HepG2 (cell line): ENCODE results near the gene DENND4A. TPM values are rescaled to one million over a fixed set of nuclear protein-coding genes. Genes with fewer than 3 reads are reported as not detected.

Source experiments
- ATAC-seq: fragments of 200-7000 bp; cut with Tn5 transposase; 3 replicates; pipeline ENCODE4 v1.9.1; 2020; ENCODE audit warnings: mild to moderate bottlenecking, moderate library complexity
- BruUV-seq: library from RNA; stranded (reverse); fragments of 400-500 nt; replicated peaks from 2 replicates; lab custom pipeline; 2021; lab: Mats Ljungman, UMichigan
- CTCF ChIA-PET: fragments of 300-600 bp; formaldehyde crosslinking; extraction: SDS; loops from one replicate; lab custom pipeline; 2021; ENCODE audit warnings: low total read pairs, inconsistent platforms, low intra/inter-chr PET ratio; lab: Yijun Ruan, JAX
- POLR2A ChIA-PET: fragments of 350-600 bp; sonication (Branson Sonifier 250); formaldehyde crosslinking; loops from one replicate; lab custom pipeline; 2020; ENCODE audit warnings: antibody characterized with exemption, inconsistent platforms; lab: Yijun Ruan, JAX
- DNase-seq: peaks from one replicate; pipeline ENCODE4 v3.0.0-alpha.2; 2015; ENCODE audit warnings: low spot score
- FAIRE-seq: peaks from 3 replicates; lab custom pipeline; 2011; peaks lifted over from hg19 to GRCh38; lab: Jason Lieb, UNC
- H2AFZ ChIP-seq: one replicate; pipeline ENCODE4 v1.6.1; 2011; ENCODE audit warnings: low read length, inconsistent platforms
- H3K27ac ChIP-seq: fragments of 300-600 bp; 3 replicates; pipeline ENCODE4 v1.8.0; 2011; ENCODE audit warnings: mixed run types, mild to moderate bottlenecking, mixed read lengths, low read length, inconsistent platforms; ENCODE audit not compliant: insufficient read depth; ENCODE audit errors: extremely low read length
- H3K27me3 ChIP-seq, 2 experiments: fragments of 200-600 bp in 1 of 2; 2 replicates in 1 of 2; 3 replicates in 1 of 2; pipeline versions ENCODE4 v1.6.0 to v1.8.0; 2011; ENCODE audit warnings: low read length in 2 of 2, mild to moderate bottlenecking in 2 of 2, moderate library complexity in 2 of 2, inconsistent platforms in 1 of 2; ENCODE audit not compliant: insufficient read depth in 2 of 2, control insufficient read depth in 1 of 2
- H3K36me3 ChIP-seq, 2 experiments: fragments of 200-600 bp in 1 of 2; replicated peaks in 1 of 2; 2 replicates in 1 of 2; 3 replicates in 1 of 2; pipeline versions ENCODE4 v1.5.1 to v1.8.0; 2011; ENCODE audit warnings: low read length in 2 of 2, inconsistent platforms in 1 of 2; ENCODE audit not compliant: insufficient read depth in 2 of 2, control insufficient read depth in 1 of 2
- H3K4me1 ChIP-seq: 2 replicates; pipeline ENCODE4 v1.5.1; 2012; ENCODE audit warnings: low read length, inconsistent platforms; ENCODE audit not compliant: insufficient read depth
- H3K4me2 ChIP-seq: 2 replicates; pipeline ENCODE4 v1.6.0; 2011; ENCODE audit warnings: low read depth, low read length, inconsistent platforms
- H3K4me3 ChIP-seq, 3 experiments: fragments of 200-600 bp in 1 of 3; sonication (generic), shearing (Covaris generic) in 1 of 3; replicated peaks in 1 of 3; 2 replicates each; pipeline ENCODE4 v1.5.1; 2011 to 2016; ENCODE audit warnings: low read length in 3 of 3, inconsistent platforms in 2 of 3, low read depth in 2 of 3, mild to moderate bottlenecking in 2 of 3, control low read depth in 1 of 3, mixed read lengths in 1 of 3; ENCODE audit not compliant: insufficient read depth in 1 of 3
- H3K79me2 ChIP-seq: one replicate; pipeline ENCODE4 v1.6.1; 2011; ENCODE audit warnings: low read length, inconsistent platforms; ENCODE audit not compliant: insufficient read depth
- H3K9ac ChIP-seq: 2 replicates; pipeline ENCODE4 v1.6.0; 2011; ENCODE audit warnings: mild to moderate bottlenecking, low read depth, low read length, inconsistent platforms; ENCODE audit not compliant: insufficient read depth
- H3K9me3 ChIP-seq: 2 replicates; pipeline ENCODE4 v1.5.1; 2012; ENCODE audit warnings: mild to moderate bottlenecking, low read length
- H4K20me1 ChIP-seq: 2 replicates; pipeline ENCODE4 v1.6.0; 2011; ENCODE audit warnings: inconsistent platforms, mild to moderate bottlenecking, low read length, moderate library complexity; ENCODE audit not compliant: insufficient read depth
- ARHGAP35 ChIP-seq: sonication (generic); formaldehyde crosslinking; IDR thresholded peaks from 2 replicates; pipeline ENCODE4 v1.9.0; 2022; ENCODE audit warnings: mild to moderate bottlenecking, inconsistent platforms, moderate library complexity, missing genetic modification reagents, borderline replicate concordance
- CHD2 ChIP-seq: IDR thresholded peaks from 2 replicates; pipeline ENCODE4 v1.6.1; 2011; ENCODE audit warnings: low read depth, low read length, improper control_type of control experiment
- FOXJ3 ChIP-seq: sonication (generic); formaldehyde crosslinking; IDR thresholded peaks from 2 replicates; pipeline ENCODE4 v1.4.0; 2020; ENCODE audit warnings: missing genetic modification reagents, mild to moderate bottlenecking, borderline replicate concordance
- KAT2B ChIP-seq: fragments of 150-350 bp; IDR thresholded peaks from 2 replicates; pipeline ENCODE4 v1.6.1; 2014; ENCODE audit warnings: low read depth, low read length, borderline replicate concordance
- MZF1 ChIP-seq: sonication (generic); formaldehyde crosslinking; IDR thresholded peaks from 2 replicates; pipeline ENCODE4 v1.8.1; 2023; ENCODE audit warnings: mild to moderate bottlenecking, missing genetic modification reagents, borderline replicate concordance
- NAIF1 ChIP-seq: sonication (generic); formaldehyde crosslinking; IDR thresholded peaks from 2 replicates; pipeline ENCODE4 v1.5.0; 2020; ENCODE audit warnings: mild to moderate bottlenecking, missing genetic modification reagents, borderline replicate concordance
- PAF1 ChIP-seq: IDR thresholded peaks from 2 replicates; pipeline ENCODE4 v1.6.1; 2016; ENCODE audit warnings: missing genetic modification reagents, missing compliant biosample characterization
- RXRA ChIP-seq: sonication (generic); formaldehyde crosslinking; IDR thresholded peaks from 2 replicates; pipeline ENCODE4 v1.5.1; 2020; ENCODE audit warnings: missing genetic modification reagents
- TSC22D2 ChIP-seq: sonication (generic); formaldehyde crosslinking; IDR thresholded peaks from 2 replicates; pipeline ENCODE4 v1.5.1; 2020; ENCODE audit warnings: missing genetic modification reagents, mild to moderate bottlenecking, borderline replicate concordance
- ZNF180 ChIP-seq: sonication (generic); formaldehyde crosslinking; IDR thresholded peaks from 2 replicates; pipeline ENCODE4 v1.4.0; 2020; ENCODE audit warnings: low read depth, missing genetic modification reagents, borderline replicate concordance
- ZNF207 ChIP-seq: fragments of 450-650 bp; IDR thresholded peaks from 2 replicates; pipeline ENCODE4 v1.6.1; 2016; ENCODE audit warnings: antibody characterized with exemption, borderline replicate concordance
- ZNF292 ChIP-seq: sonication (generic); formaldehyde crosslinking; IDR thresholded peaks from 2 replicates; pipeline ENCODE4 v1.8.1; 2022; ENCODE audit warnings: mild to moderate bottlenecking, low read depth, missing genetic modification reagents, borderline replicate concordance
- ZNF576 ChIP-seq: sonication (generic); formaldehyde crosslinking; IDR thresholded peaks from 2 replicates; pipeline ENCODE4 v1.4.0; 2020; ENCODE audit warnings: mild to moderate bottlenecking, missing genetic modification reagents
- ZNF609 ChIP-seq: sonication (generic); formaldehyde crosslinking; IDR thresholded peaks from 2 replicates; pipeline ENCODE4 v1.4.0; 2020; ENCODE audit warnings: mild to moderate bottlenecking, missing genetic modification reagents, borderline replicate concordance
- ZNF737 ChIP-seq: sonication (generic); formaldehyde crosslinking; IDR thresholded peaks from 2 replicates; pipeline ENCODE4 v1.5.0; 2020; ENCODE audit warnings: missing genetic modification reagents, mild to moderate bottlenecking, borderline replicate concordance
- WGBS: methylation state at CpG from one replicate; pipeline ENCODE4 v1.1.6; 2017; ENCODE audit warnings: low lambda C conversion rate; 5-methylcytosine and 5-hydroxymethylcytosine counted together
- in situ Hi-C: cut with HindIII; loops from 2 replicates; pipeline ENCODE4 v1.10.0; 2017; ENCODE audit warnings: low pct_unique_long_range_greater_than_20kb; ENCODE audit not compliant: extremely low pct_ligation_motif_present
- intact Hi-C: fragments of 100-400 bp; cut with micrococcal nuclease; formaldehyde crosslinking; loops from one replicate; pipeline ENCODE4 v1.10.0; 2022; ENCODE audit not compliant: unreplicated experiment
- polyA plus RNA-seq, 8 experiments: library from polyadenylated mRNA; depleted of rRNA in 3 of 8; stranded (reverse) in 7 of 8; unstranded in 1 of 8; fragments of >200 nt; fragmentation: Illumina TruSeq in 4 of 8; extraction: Trizol in 4 of 8; gene quantifications; 2 replicates each; pipeline versions ENCODE4 v1.2.1 to v1.2.3, GENCODE V29; 2011 to 2016; ENCODE audit warnings: low read depth in 4 of 8, missing spikeins in 1 of 8, mixed read lengths in 1 of 8; ENCODE audit not compliant: insufficient read depth in 1 of 8
- total RNA-seq, 5 experiments: library from RNA; depleted of rRNA; stranded (reverse); fragments of >200 nt; fragmentation: Illumina TruSeq; extraction: Trizol; gene quantifications; 2 replicates each; pipeline ENCODE4 v1.2.3, GENCODE V29; 2016; ENCODE audit warnings: low read depth in 1 of 5
- TF ChIP-seq, protein P1 (sequence below): sonication (generic); formaldehyde crosslinking; IDR thresholded peaks from 2 replicates; pipeline ENCODE4 v1.4.0; 2020; ENCODE audit warnings: missing genetic modification reagents, borderline replicate concordance

Gene DENND4A
- total and polyA plus RNA-seq, 2 of the 13 experiments (the other 11 are each of a cell fraction or from before 2014, with no cell fraction given): 13.2 to 18.6 TPM

DNA sequence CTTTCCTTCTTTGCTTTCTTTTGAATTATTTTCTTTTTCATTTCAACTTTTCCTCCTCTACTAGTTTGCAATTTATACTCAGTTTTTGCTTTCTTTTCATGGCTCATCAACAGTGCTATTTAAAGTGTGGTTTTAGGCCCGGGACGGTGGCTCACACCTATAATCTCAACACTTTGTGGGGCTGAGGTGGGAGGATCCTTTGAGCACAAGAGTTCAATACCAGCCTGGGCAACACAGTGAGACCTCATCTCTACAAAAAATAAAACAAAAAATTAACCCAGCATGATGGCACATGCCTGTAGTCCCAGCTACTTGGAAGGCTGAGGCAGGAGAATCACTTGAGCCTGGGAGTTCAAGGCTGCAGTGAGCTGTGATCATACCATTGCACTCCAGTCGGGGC lies 20.4 kb upstream of the DENND4A start (continued):
- no peak for TF ChIP-seq ZNF576 (CRISPR knock-in tag)
- no peak for TF ChIP-seq PAF1 (CRISPR knock-in tag)
- TF ChIP-seq ZNF207: no peak
- no peak for TF ChIP-seq RXRA (CRISPR knock-in tag)
- TF ChIP-seq ZNF609 (CRISPR knock-in tag): no peak
- no peak for TF ChIP-seq TSC22D2 (CRISPR knock-in tag)

DNA sequence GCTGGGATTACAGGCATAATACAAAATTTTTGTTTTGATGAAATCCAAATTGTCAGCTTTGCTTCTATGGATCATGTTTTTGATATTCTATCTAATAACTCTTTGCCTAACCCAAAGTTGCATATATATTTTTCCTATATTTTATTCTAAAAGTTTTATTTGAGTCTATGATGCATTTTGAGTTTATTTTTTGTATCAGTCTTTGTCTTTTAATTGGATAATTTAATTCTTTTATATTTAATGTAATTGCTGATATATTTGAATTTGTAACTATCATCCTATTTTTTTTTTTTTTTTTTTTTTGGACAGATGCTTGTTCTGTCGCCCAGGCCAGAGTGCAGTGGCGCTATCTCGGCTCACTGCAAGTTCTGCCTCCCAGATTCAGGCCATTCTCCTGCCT lies 19.7 kb upstream of the DENND4A start:
- H3K27me3 ChIP-seq: no peaks in the 10 kb centered on the region
- H4K20me1 ChIP-seq: no peaks in the 10 kb centered on the region
- ChIA-PET CTCF (no interaction called here), POLR2A (interaction anchor here (0.9 kb wide), 1 partner anchor 21 kb away, joined by 3 read pairs; no protein-coding TSS in a partner anchor)
- BruUV-seq: no TSS peak
- H2AFZ ChIP-seq: no peak overlapping the region
- no peaks in the 10 kb centered on the region for H3K79me2 ChIP-seq
- no peaks in the 10 kb centered on the region for H3K36me3 ChIP-seq
- no peak overlapping the region for H3K4me2 ChIP-seq
- no peak overlapping the region for H3K9ac ChIP-seq
- FAIRE-seq (no peak), DNase-seq (no peak), ATAC-seq (no peak)
- 79% methylated on average over 3 of the region's 3 CpGs for WGBS
- peaks cover 7% of the 10 kb centered on the region; the same call in 1 of the 2 replicates for H3K4me1 ChIP-seq
- intact Hi-C loops (no loop called here), in situ Hi-C loops (no loop called here)
- no peak overlapping the region for H3K4me3 ChIP-seq
- H3K9me3 ChIP-seq: no peaks in the 10 kb centered on the region
- no peak overlapping the region for H3K27ac ChIP-seq
- TF ChIP-seq MZF1 (no peak), CHD2 (no peak), ARHGAP35 (CRISPR knock-in tag) (no peak), ZNF180 (CRISPR knock-in tag) (no peak), FOXJ3 (no peak), ZNF737 (CRISPR knock-in tag) (no peak), NAIF1 (CRISPR knock-in tag) (no peak), ZNF292 (CRISPR knock-in tag) (no peak), KAT2B (no peak)
- TF ChIP-seq, protein P1, sequence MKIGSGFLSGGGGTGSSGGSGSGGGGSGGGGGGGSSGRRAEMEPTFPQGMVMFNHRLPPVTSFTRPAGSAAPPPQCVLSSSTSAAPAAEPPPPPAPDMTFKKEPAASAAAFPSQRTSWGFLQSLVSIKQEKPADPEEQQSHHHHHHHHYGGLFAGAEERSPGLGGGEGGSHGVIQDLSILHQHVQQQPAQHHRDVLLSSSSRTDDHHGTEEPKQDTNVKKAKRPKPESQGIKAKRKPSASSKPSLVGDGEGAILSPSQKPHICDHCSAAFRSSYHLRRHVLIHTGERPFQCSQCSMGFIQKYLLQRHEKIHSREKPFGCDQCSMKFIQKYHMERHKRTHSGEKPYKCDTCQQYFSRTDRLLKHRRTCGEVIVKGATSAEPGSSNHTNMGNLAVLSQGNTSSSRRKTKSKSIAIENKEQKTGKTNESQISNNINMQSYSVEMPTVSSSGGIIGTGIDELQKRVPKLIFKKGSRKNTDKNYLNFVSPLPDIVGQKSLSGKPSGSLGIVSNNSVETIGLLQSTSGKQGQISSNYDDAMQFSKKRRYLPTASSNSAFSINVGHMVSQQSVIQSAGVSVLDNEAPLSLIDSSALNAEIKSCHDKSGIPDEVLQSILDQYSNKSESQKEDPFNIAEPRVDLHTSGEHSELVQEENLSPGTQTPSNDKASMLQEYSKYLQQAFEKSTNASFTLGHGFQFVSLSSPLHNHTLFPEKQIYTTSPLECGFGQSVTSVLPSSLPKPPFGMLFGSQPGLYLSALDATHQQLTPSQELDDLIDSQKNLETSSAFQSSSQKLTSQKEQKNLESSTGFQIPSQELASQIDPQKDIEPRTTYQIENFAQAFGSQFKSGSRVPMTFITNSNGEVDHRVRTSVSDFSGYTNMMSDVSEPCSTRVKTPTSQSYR (CRISPR knock-in tag): no peak
